ENCODE measurements around the gene GPRIN3.

GPRIN3 gene

DNA sequence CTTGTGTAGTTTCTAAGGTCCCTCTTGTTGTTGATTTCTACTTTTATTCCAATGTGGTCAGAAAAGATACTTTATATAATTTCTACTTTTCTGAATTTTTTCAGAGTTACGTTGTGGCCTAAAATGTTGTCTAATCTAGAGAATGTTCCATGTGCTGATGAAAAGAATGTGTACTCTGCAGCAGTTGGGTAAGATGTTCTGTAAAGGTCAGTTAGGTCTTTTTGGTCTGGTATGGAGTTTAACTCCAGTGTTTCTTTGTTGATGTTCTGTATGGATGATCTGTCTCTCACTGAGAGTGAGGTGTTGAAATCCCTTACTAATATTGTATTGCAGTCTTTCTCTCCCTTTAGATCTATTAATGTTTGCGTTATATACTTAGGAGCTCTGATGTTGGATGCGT, 37.0 kb upstream of the GPRIN3 start:
- DNase-seq (ENCODE audit: low read depth) = no peak
- H3K4me3 ChIP-seq (ENCODE audit: low read length) = no peak overlapping the region
- TF ChIP-seq, protein P1, sequence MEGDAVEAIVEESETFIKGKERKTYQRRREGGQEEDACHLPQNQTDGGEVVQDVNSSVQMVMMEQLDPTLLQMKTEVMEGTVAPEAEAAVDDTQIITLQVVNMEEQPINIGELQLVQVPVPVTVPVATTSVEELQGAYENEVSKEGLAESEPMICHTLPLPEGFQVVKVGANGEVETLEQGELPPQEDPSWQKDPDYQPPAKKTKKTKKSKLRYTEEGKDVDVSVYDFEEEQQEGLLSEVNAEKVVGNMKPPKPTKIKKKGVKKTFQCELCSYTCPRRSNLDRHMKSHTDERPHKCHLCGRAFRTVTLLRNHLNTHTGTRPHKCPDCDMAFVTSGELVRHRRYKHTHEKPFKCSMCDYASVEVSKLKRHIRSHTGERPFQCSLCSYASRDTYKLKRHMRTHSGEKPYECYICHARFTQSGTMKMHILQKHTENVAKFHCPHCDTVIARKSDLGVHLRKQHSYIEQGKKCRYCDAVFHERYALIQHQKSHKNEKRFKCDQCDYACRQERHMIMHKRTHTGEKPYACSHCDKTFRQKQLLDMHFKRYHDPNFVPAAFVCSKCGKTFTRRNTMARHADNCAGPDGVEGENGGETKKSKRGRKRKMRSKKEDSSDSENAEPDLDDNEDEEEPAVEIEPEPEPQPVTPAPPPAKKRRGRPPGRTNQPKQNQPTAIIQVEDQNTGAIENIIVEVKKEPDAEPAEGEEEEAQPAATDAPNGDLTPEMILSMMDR (conservative IDR thresholded peaks at IDR 0.05; ENCODE audit: low read length) = no peak

GRCh38 chr4:89338206-89338605, 30.6 kb upstream of the GPRIN3 start:
- TF ChIP-seq, protein P1 (conservative IDR thresholded peaks at IDR 0.05; ENCODE audit: low read length) = no peak
- DNase-seq (ENCODE audit: low read depth) = no peak
- no peak overlapping the region for H3K4me3 ChIP-seq (ENCODE audit: low read length)

- no peak overlapping the region for H3K4me3 ChIP-seq (ENCODE audit: low read length)
- DNase-seq (ENCODE audit: low read depth) = no peak
- TF ChIP-seq, protein P1 (conservative IDR thresholded peaks at IDR 0.05; ENCODE audit: low read length) = no peak
Observed at GRCh38 chr4:89337681-89338080, 30.1 kb upstream of the GPRIN3 start.

DNA sequence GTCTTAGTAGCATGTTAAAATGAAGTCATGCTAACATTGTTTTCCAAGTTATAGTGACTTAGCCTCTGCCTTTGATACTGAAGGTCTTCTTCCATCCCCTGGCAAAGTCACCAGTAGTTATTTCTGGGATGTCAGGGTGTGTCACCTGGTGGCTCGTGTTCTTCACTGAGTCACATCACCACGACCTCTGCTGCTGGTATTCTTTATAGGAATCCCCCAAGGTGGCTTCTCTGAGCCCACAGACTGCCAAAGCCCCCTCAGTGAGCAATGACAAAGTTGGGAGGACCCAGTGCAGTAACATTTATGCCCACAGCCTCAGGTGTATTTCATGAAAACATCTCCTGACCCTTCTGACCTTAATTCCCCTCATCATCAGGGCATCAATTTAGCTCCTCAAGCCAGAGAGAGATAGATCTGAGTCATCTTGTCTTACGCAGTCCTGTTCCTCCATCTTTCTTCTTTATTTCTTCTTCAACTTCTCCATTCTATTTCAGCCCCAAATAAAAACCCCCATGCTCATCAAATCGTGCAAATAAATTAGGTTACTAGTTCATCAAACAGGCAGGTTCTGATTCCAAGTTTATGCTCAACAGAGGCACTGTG, 29.3 kb upstream of the GPRIN3 start:
- no peak for DNase-seq (ENCODE audit: low read depth)
- TF ChIP-seq, protein P1 (conservative IDR thresholded peaks at IDR 0.05; ENCODE audit: low read length) = no peak
- no peak overlapping the region for H3K4me3 ChIP-seq (ENCODE audit: low read length)

DNA sequence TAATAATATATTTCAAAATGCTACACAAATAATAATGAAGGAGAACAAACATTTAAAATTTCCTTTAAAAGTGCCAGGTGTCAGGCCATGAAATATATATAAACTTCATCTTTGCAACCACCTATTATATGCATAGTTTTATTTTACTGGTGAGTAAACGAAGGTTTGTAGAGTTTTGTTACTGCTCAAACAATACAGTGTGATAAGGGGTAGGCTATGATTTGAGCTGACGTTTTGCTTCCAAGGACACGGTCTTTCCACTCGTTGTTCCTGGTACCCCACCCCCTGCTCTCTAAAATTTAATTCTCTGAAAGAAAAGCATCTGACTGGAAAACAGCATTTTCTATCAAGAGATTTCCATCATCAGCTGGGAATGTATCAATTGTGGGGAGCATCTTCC, 27.2 kb upstream of the GPRIN3 start:
- TF ChIP-seq, protein P1 (conservative IDR thresholded peaks at IDR 0.05; ENCODE audit: low read length) = no peak
- no peak for DNase-seq (ENCODE audit: low read depth)

GRCh38 chr4:89334311-89334710, 26.7 kb upstream of the GPRIN3 start:
- TF ChIP-seq, protein P1 (conservative IDR thresholded peaks at IDR 0.05; ENCODE audit: low read length) = no peak
- H3K4me3 ChIP-seq (ENCODE audit: low read length) = no peak overlapping the region

More for the DNA sequence above, 27.2 kb upstream of the GPRIN3 start:
- H3K4me3 ChIP-seq (ENCODE audit: low read length) = no peak overlapping the region

GRCh38 chr4:89331686-89332544, 24.3 kb upstream of the GPRIN3 start:
- H3K4me3 ChIP-seq (ENCODE audit: low read length) = no peak overlapping the region
- TF ChIP-seq, protein P1 (conservative IDR thresholded peaks at IDR 0.05; ENCODE audit: low read length) = no peak
- no peak for DNase-seq (ENCODE audit: low read depth)

More at GRCh38 chr4:89334311-89334710, 26.7 kb upstream of the GPRIN3 start:
- no peak for DNase-seq (ENCODE audit: low read depth)

Measured in AG10803 (cell line).